Peyer's patch (tissue), 4 donors: ENCODE data around the gene CTCF.

Experiments
- CTCF ChIP-seq, 6 experiments: fragments of 450-650 bp in 4 of 6; fragments of 200-600 bp in 2 of 6; sonication (generic) in 1 of 6; IDR thresholded peaks; one replicate each; pipeline ENCODE4 v1.5.1; 2017 to 2019; ENCODE audit warnings: antibody characterized with exemption in 6 of 6, mild to moderate bottlenecking in 3 of 6, moderate library complexity in 1 of 6
- POLR2A ChIP-seq, 2 donors: fragments of 450-650 bp; IDR thresholded peaks; one replicate each; pipeline ENCODE4 v1.5.1; 2017; ENCODE audit warnings: antibody characterized with exemption in 2 of 2, mild to moderate bottlenecking in 2 of 2, moderate library complexity in 2 of 2

GRCh38 chr16:67541391-67542263 lies 20.7 kb upstream of the CTCF start:
- TF ChIP-seq POLR2A (IDR thresholded peaks at IDR 0.05) (no peak), CTCF (IDR thresholded peaks at IDR 0.05) (no peak)
